Large intestine (tissue), 3 donors: ENCODE measurements around the gene SLC43A2. TPM values are rescaled to one million over a fixed set of nuclear protein-coding genes. Genes with fewer than 3 reads are reported as not detected.
A peak's percentile ranks its signal among the peaks of the same experiment; 100 is the strongest.
"Not testable (repeated sequence)": the region's sequence is repeated elsewhere in the genome, so short reads cannot be mapped to it uniquely, and the experiment has no call there.

Experiments used
- DNase-seq, 2 donors: peaks; one replicate each; pipeline versions ENCODE4 v3.0.0 to v3.0.0-alpha.2; 2013
- H3K27ac ChIP-seq: one replicate; pipeline ENCODE4 v1.5.1; 2013; ENCODE audit warnings: low read length
- H3K27me3 ChIP-seq: 2 replicates; pipeline ENCODE4 v1.6.1; 2013; ENCODE audit warnings: low read length; ENCODE audit not compliant: control insufficient read depth, insufficient read depth
- H3K36me3 ChIP-seq: 2 replicates; pipeline ENCODE4 v1.6.1; 2013; ENCODE audit warnings: low read length; ENCODE audit not compliant: control insufficient read depth, insufficient read depth
- H3K4me1 ChIP-seq: one replicate; pipeline ENCODE4 v1.6.1; 2013; ENCODE audit warnings: low read length; ENCODE audit not compliant: control insufficient read depth, insufficient read depth
- H3K4me3 ChIP-seq: one replicate; pipeline ENCODE4 v1.5.1; 2013; ENCODE audit warnings: low read length
- H3K9me3 ChIP-seq: one replicate; pipeline ENCODE4 v1.6.1; 2013; ENCODE audit warnings: mild to moderate bottlenecking, low read depth, low read length, moderate library complexity; ENCODE audit not compliant: control insufficient read depth
- WGBS: methylation state at CpG from one replicate; pipeline ENCODE4 v1.1.5; 2013; ENCODE audit warnings: low lambda C conversion rate; ENCODE audit not compliant: insufficient coverage; 5-methylcytosine and 5-hydroxymethylcytosine counted together
- polyA plus RNA-seq: library from polyadenylated mRNA; unstranded; fragments of 120-200 nt; gene quantifications from one replicate; pipeline ENCODE4 v1.2.1, GENCODE V29; 2013

The SLC43A2 gene
- polyA plus RNA-seq, 1 donor: 80.3 TPM

DNA sequence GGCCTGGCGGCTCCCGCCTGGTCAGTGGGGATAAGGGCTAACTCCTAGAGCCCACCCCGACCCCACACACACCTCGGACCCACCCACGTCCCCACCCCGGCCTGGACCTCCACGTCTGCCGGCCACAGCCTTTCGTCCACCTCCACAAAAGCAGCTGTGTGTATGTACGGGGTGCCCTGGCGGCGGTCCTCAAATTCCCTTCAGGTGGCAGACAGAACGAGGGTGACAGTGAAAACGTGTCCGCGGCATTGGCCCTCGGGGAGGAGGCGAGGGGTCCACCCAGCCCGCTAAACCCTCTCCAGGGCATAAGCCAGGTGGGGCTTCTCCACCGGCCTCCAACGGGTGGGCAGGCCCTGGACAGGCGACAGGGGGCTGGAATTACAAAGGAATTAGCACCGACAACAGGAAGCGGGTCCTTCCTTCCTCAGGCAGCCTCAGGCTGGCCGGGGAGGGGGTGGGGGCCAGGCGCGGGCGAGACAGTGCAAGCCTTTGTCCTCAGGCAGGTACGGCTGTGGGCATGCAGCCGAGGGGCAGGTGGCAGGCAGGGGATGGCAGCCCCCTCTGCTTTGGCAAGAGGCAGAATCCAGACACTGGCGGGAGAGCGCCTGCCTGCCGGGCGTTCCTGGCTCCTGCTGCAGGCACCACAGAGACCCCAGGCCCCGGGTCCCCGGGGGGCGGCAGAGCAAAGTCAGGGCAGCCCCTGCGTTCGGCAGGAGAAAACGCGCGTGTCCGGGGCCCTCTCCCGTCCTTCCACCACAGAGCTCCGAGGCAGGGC is 53.8 kb downstream of the SLC43A2 start:
- peaks cover 3% of the 10 kb centered on the region for H3K4me1 ChIP-seq
- H3K36me3 ChIP-seq: peaks cover 19% of the 10 kb centered on the region
- no CpG with 5 or more reads among the region's 45 CpGs for WGBS
- no peak overlapping the region for H3K27ac ChIP-seq
- no peaks in the 10 kb centered on the region for H3K27me3 ChIP-seq
- no peak overlapping the region for H3K4me3 ChIP-seq
- DNase-seq: no peak
- peaks cover 7% of the 10 kb centered on the region for H3K9me3 ChIP-seq

GRCh38 chr17:1573932-1574696 is 54.5 kb downstream of the SLC43A2 start:
- no peak overlapping the region for H3K4me3 ChIP-seq
- WGBS: 100% methylated on average over 1 of the region's 19 CpGs
- peaks cover 19% of the 10 kb centered on the region for H3K36me3 ChIP-seq
- no peak overlapping the region for H3K27ac ChIP-seq
- no peaks in the 10 kb centered on the region for H3K27me3 ChIP-seq
- peaks cover 7% of the 10 kb centered on the region for H3K9me3 ChIP-seq
- H3K4me1 ChIP-seq: peaks cover 3% of the 10 kb centered on the region
- DNase-seq: peak; percentile 64 to 70

GRCh38 chr17:1572646-1573045 is 56.0 kb downstream of the SLC43A2 start:
- H3K36me3 ChIP-seq: peaks cover 15% of the 10 kb centered on the region
- H3K27me3 ChIP-seq, DNase-seq, H3K4me3 ChIP-seq, H3K27ac ChIP-seq, H3K9me3 ChIP-seq, H3K4me1 ChIP-seq: not testable (repeated sequence)
- no CpG with 5 or more reads among the region's 5 CpGs for WGBS

DNA sequence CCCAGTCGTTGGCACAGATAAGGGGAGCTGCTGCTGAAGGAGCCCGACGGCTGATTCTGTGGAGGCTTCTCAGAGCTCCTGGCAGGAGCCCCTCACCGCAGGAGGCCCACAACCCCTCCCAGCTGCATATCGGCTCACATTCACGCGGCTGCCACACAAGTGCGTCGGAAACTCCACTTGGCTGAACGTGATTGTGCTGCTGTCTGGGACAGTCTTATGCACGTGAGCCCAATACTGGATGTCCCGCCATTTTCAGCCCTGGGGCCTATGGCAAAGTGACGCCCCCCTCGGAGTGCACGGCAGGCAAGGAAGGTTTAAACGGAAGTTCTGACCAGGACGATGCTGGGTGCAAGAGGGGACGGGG is 57.3 kb downstream of the SLC43A2 start:
- Histone ChIP-seq H3K27me3 (no peaks in the 10 kb centered on the region), H3K27ac (no peak overlapping the region), H3K36me3 (peaks cover 9% of the 10 kb centered on the region), H3K9me3 (peaks cover 7% of the 10 kb centered on the region), H3K4me3 (no peak overlapping the region), H3K4me1 (peaks cover 3% of the 10 kb centered on the region)
- no peak for DNase-seq
- no CpG with 5 or more reads among the region's 18 CpGs for WGBS

GRCh38 chr17:1568950-1569810 is 59.5 kb downstream of the SLC43A2 start:
- WGBS: no CpG with 5 or more reads among the region's 27 CpGs
- H3K27ac ChIP-seq: no peak overlapping the region
- no peak for DNase-seq

DNA sequence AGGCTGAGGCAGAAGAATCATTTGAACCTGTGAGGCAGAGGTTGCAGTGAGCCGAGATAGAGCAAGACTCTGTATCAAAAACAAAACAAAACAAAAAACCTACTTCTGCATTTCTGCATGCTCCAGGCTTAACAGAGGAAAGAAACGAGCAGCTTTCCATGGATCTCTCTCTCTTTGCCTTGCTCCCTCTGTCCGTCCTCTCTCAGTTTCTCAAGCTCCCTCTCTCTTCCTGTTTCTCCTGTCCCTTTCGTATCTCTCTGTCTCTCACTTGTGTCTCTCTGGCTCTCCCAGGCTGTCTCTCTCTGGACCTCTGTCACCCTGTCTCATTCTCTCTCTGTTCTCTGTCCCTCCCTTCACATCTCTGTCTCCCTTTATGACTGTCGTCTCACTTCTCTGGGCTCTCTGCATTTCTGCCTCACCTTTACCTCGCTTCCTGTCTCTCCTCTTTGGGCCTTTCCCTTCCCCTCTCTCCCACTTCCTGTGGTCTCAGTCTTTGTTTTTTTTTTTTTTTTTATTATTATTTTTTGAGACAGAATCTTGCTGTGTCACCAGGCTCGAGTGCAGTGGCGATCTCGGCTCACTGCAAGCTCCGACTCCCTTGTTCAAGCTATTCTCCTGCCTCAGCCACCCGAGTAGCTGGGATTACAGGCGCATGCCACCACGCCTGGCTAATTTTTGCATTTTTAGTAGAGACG is 62.0 kb downstream of the SLC43A2 start:
- no peaks in the 10 kb centered on the region for H3K4me1 ChIP-seq
- no peaks in the 10 kb centered on the region for H3K9me3 ChIP-seq
- H3K27me3 ChIP-seq: no peaks in the 10 kb centered on the region
- WGBS: 80% methylated on average over 6 of the region's 14 CpGs
- no peaks in the 10 kb centered on the region for H3K36me3 ChIP-seq
- H3K27ac ChIP-seq: no peak overlapping the region
- H3K4me3 ChIP-seq: no peak overlapping the region
- DNase-seq: no peak

More at GRCh38 chr17:1568950-1569810, 59.5 kb downstream of the SLC43A2 start:
- H3K9me3 ChIP-seq: no peaks in the 10 kb centered on the region
- H3K36me3 ChIP-seq: no peaks in the 10 kb centered on the region
- no peak overlapping the region for H3K4me3 ChIP-seq
- no peaks in the 10 kb centered on the region for H3K27me3 ChIP-seq
- no peaks in the 10 kb centered on the region for H3K4me1 ChIP-seq

- Histone ChIP-seq H3K36me3 (no peaks in the 10 kb centered on the region), H3K4me1 (peaks cover 5% of the 10 kb centered on the region), H3K4me3 (no peak overlapping the region), H3K9me3 (no peaks in the 10 kb centered on the region), H3K27ac (no peak overlapping the region), H3K27me3 (no peaks in the 10 kb centered on the region)
- 100% methylated on average over 3 of the region's 6 CpGs for WGBS
- no peak for DNase-seq
Measured at GRCh38 chr17:1565877-1566276, 62.8 kb downstream of the SLC43A2 start.

GRCh38 chr17:1563786-1564613 is 64.6 kb downstream of the SLC43A2 start:
- H3K27ac ChIP-seq: no peak overlapping the region
- H3K27me3 ChIP-seq: no peaks in the 10 kb centered on the region
- H3K4me3 ChIP-seq: no peak overlapping the region
- no peak for DNase-seq
- no CpG with 5 or more reads among the region's 19 CpGs for WGBS
- H3K9me3 ChIP-seq: no peaks in the 10 kb centered on the region
- peaks cover 20% of the 10 kb centered on the region for H3K4me1 ChIP-seq
- no peaks in the 10 kb centered on the region for H3K36me3 ChIP-seq

GRCh38 chr17:1563471-1563785 is 65.2 kb downstream of the SLC43A2 start:
- WGBS: no CpG with 5 or more reads among the region's 15 CpGs
- H3K4me1 ChIP-seq: peaks cover 20% of the 10 kb centered on the region
- H3K36me3 ChIP-seq, H3K4me3 ChIP-seq, DNase-seq, H3K27ac ChIP-seq, H3K27me3 ChIP-seq, H3K9me3 ChIP-seq: not testable (repeated sequence)
